CD4-positive, alpha-beta T cell (primary cell): ENCODE measurements around the gene PRKCQ. TPM values are rescaled to one million over a fixed set of nuclear protein-coding genes. Genes with fewer than 3 reads are reported as not detected.

ENCODE experiments used
- ATAC-seq: fragments of 200-7000 bp; cut with Tn5 transposase; one replicate; pipeline ENCODE4 v1.10.0; 2022; ENCODE audit warnings: mild to moderate bottlenecking; ENCODE audit not compliant: poor library complexity
- CTCF ChIA-PET: fragments of 350-600 bp; sonication (Branson Sonifier 250); formaldehyde crosslinking; loops from one replicate; lab custom pipeline; 2021; ENCODE audit warnings: antibody characterized with exemption, inconsistent platforms; lab: Charles Lee
- POLR2A ChIA-PET: fragments of 350-600 bp; sonication (Branson Sonifier 250); formaldehyde crosslinking; loops from one replicate; lab custom pipeline; 2021; ENCODE audit warnings: antibody characterized with exemption, inconsistent platforms; lab: Charles Lee
- DNase-seq, 14 experiments: peaks; one replicate each; pipeline ENCODE4 v3.0.0-alpha.2; 2013 to 2020; ENCODE audit warnings: mixed read lengths in 2 of 14
- H3K27ac ChIP-seq, 2 donors: one replicate each; pipeline versions ENCODE4 v1.5.1 to v1.7.0; 2013; ENCODE audit warnings: low read length in 2 of 2, low read depth in 1 of 2, mild to moderate bottlenecking in 1 of 2
- H3K27me3 ChIP-seq, 2 experiments: 1 replicate in 1 of 2; 2 replicates in 1 of 2; pipeline versions ENCODE4 v1.6.1 to v1.7.0; 2013; ENCODE audit warnings: low read length in 2 of 2, control low read depth in 1 of 2, mild to moderate bottlenecking in 1 of 2, moderate library complexity in 1 of 2; ENCODE audit not compliant: insufficient read depth in 2 of 2, control insufficient read depth in 1 of 2
- H3K36me3 ChIP-seq: one replicate; pipeline ENCODE4 v1.6.1; 2013; ENCODE audit warnings: low read length, control low read depth; ENCODE audit not compliant: insufficient read depth
- H3K4me1 ChIP-seq: one replicate; pipeline ENCODE4 v1.6.1; 2013; ENCODE audit warnings: low read length, control low read depth; ENCODE audit not compliant: insufficient read depth
- H3K4me3 ChIP-seq: one replicate; pipeline ENCODE4 v1.5.1; 2013; ENCODE audit warnings: mild to moderate bottlenecking, low read length, moderate library complexity
- H3K9me3 ChIP-seq, 2 experiments: 1 replicate in 1 of 2; 2 replicates in 1 of 2; pipeline versions ENCODE4 v1.6.1 to v1.7.0; 2013; ENCODE audit warnings: low read length in 2 of 2, mild to moderate bottlenecking in 2 of 2, control low read depth in 1 of 2, moderate library complexity in 1 of 2; ENCODE audit not compliant: control insufficient read depth in 1 of 2, insufficient read depth in 1 of 2
- H3K27ac Mint-ChIP-seq: one replicate; pipeline ENCODE4 v1.8.0; 2020; ENCODE audit warnings: mixed read lengths
- H3K27me3 Mint-ChIP-seq: one replicate; pipeline ENCODE4 v1.8.0; 2021; ENCODE audit warnings: mixed read lengths
- H3K36me3 Mint-ChIP-seq: one replicate; pipeline ENCODE4 v1.8.0; 2021; ENCODE audit warnings: low read depth, mixed read lengths
- H3K4me1 Mint-ChIP-seq: one replicate; pipeline ENCODE4 v1.8.0; 2021; ENCODE audit warnings: low read depth, mixed read lengths
- H3K4me3 Mint-ChIP-seq: one replicate; pipeline ENCODE4 v1.8.0; 2020; ENCODE audit warnings: mild to moderate bottlenecking, mixed read lengths
- H3K9me3 Mint-ChIP-seq: one replicate; pipeline ENCODE4 v1.8.0; 2020; ENCODE audit warnings: mixed read lengths
- CTCF ChIP-seq: fragments of 200-600 bp; IDR thresholded peaks from one replicate; pipeline ENCODE4 v1.8.0; 2022; ENCODE audit warnings: antibody characterized with exemption, mild to moderate bottlenecking
- intact Hi-C, 2 experiments: fragments of 100-400 bp; cut with DNase I in 1 of 2; cut with micrococcal nuclease in 1 of 2; formaldehyde crosslinking; loops; one replicate each; pipeline versions ENCODE4 v1.15.1 to v1.9.0; 2023 to 2025; cut with DNase I, micrococcal nuclease
- total RNA-seq, 174 experiments: library from RNA in 2 of 174; stranded (reverse) in 2 of 174; gene quantifications; one replicate each; pipeline ENCODE4 v1.2.3 and lab custom pipeline; 2021 to 2026

PRKCQ gene
- total RNA-seq, 2 experiments from 2014 or later = 43.4 to 43.9 TPM

GRCh38 chr10:6431186-6431585, 148.9 kb downstream of the PRKCQ start:
- no peak for DNase-seq
- no peak overlapping the region for H3K27ac ChIP-seq
- Mint-ChIP-seq H3K27ac (no peak overlapping the region), H3K27me3 (no peaks in the 10 kb centered on the region), H3K4me1 (no peaks in the 10 kb centered on the region), H3K9me3 (no peaks in the 10 kb centered on the region), H3K4me3 (no peak overlapping the region), H3K36me3 (peaks cover 97% of the 10 kb centered on the region)
- no peaks in the 10 kb centered on the region for H3K9me3 ChIP-seq
- ATAC-seq = no peak
- ChIA-PET POLR2A (no interaction called here), CTCF (no interaction called here)
- H3K4me1 ChIP-seq = no peaks in the 10 kb centered on the region
- intact Hi-C loops = no loop called here
- H3K27me3 ChIP-seq = no peaks in the 10 kb centered on the region
- no peak for TF ChIP-seq CTCF
- peaks cover 89% of the 10 kb centered on the region for H3K36me3 ChIP-seq
- H3K4me3 ChIP-seq = no peak overlapping the region

GRCh38 chr10:6430423-6430980, 149.6 kb downstream of the PRKCQ start:
- no peaks in the 10 kb centered on the region for H3K27me3 Mint-ChIP-seq
- ChIA-PET POLR2A (no interaction called here), CTCF (no interaction called here)
- no peak overlapping the region for H3K27ac Mint-ChIP-seq
- H3K4me1 Mint-ChIP-seq = no peaks in the 10 kb centered on the region
- DNase-seq (no peak), ATAC-seq (no peak)
- no peak for TF ChIP-seq CTCF
- H3K4me3 Mint-ChIP-seq = no peak overlapping the region
- intact Hi-C loops = no loop called here
- Histone ChIP-seq H3K36me3 (peaks cover 91% of the 10 kb centered on the region), H3K27ac (no peak overlapping the region), H3K9me3 (no peaks in the 10 kb centered on the region), H3K27me3 (no peaks in the 10 kb centered on the region), H3K4me3 (no peak overlapping the region), H3K4me1 (no peaks in the 10 kb centered on the region)
- peaks cover 97% of the 10 kb centered on the region for H3K36me3 Mint-ChIP-seq
- no peaks in the 10 kb centered on the region for H3K9me3 Mint-ChIP-seq

GRCh38 chr10:6427357-6427959, 152.6 kb downstream of the PRKCQ start:
- ChIA-PET CTCF (no interaction called here), POLR2A (no interaction called here)
- Mint-ChIP-seq H3K36me3 (peaks cover 85% of the 10 kb centered on the region), H3K27me3 (no peaks in the 10 kb centered on the region), H3K4me3 (no peak overlapping the region), H3K9me3 (no peaks in the 10 kb centered on the region), H3K27ac (no peak overlapping the region), H3K4me1 (peaks cover 5% of the 10 kb centered on the region)
- H3K27me3 ChIP-seq = no peaks in the 10 kb centered on the region
- TF ChIP-seq CTCF = no peak
- no peaks in the 10 kb centered on the region for H3K4me1 ChIP-seq
- ATAC-seq = no peak
- peaks cover 66% of the 10 kb centered on the region for H3K36me3 ChIP-seq
- intact Hi-C loops = no loop called here
- no peaks in the 10 kb centered on the region for H3K9me3 ChIP-seq
- DNase-seq = no peak
- H3K4me3 ChIP-seq = no peak overlapping the region
- H3K27ac ChIP-seq = no peak overlapping the region
